Caco-2 (cell line): ENCODE measurements around the gene QPCT. TPM values are rescaled to one million over a fixed set of nuclear protein-coding genes. Genes with fewer than 3 reads are reported as not detected.
"Not testable (repeated sequence)": the region's sequence is repeated elsewhere in the genome, so short reads cannot be mapped to it uniquely, and the experiment has no call there.

Source experiments
- BruUV-seq: library from RNA; stranded (reverse); fragments of 400-500 nt; replicated peaks from 2 replicates; lab custom pipeline; 2021; lab: Mats Ljungman, UMichigan
- CTCF ChIA-PET: fragments of 300-600 bp; sonication (Branson Sonifier 250); formaldehyde crosslinking; loops from one replicate; lab custom pipeline; 2022; ENCODE audit warnings: antibody characterized with exemption; lab: Charles Lee
- POLR2A ChIA-PET: fragments of 300-600 bp; sonication (Branson Sonifier 250); formaldehyde crosslinking; loops from one replicate; lab custom pipeline; 2022; ENCODE audit warnings: antibody characterized with exemption; lab: Charles Lee
- DNase-seq, 2 experiments: peaks; one replicate each; pipeline versions ENCODE4 v3.0.0 to v3.0.0-alpha.2; 2020 to 2022
- H3K27me3 ChIP-seq: replicated peaks from 2 replicates; pipeline ENCODE4 v1.6.0; 2011; ENCODE audit warnings: low read length; ENCODE audit not compliant: control insufficient read depth, insufficient read depth
- H3K36me3 ChIP-seq: 2 replicates; pipeline ENCODE4 v1.5.1; 2011; ENCODE audit warnings: low read length; ENCODE audit not compliant: control insufficient read depth, insufficient read depth
- H3K4me1 ChIP-seq: fragments of 250-450 bp; sonication (Bioruptor Pico); 2 replicates; pipeline ENCODE4 v1.5.1; 2020; ENCODE audit warnings: mild to moderate bottlenecking
- H3K4me3 ChIP-seq: 2 replicates; pipeline ENCODE4 v1.5.1; 2011; ENCODE audit warnings: low read depth, mild to moderate bottlenecking, control low read depth, low read length
- H3K9me3 ChIP-seq: fragments of 250-450 bp; sonication (Bioruptor Pico); 2 replicates; pipeline ENCODE4 v1.5.1; 2020; ENCODE audit warnings: mild to moderate bottlenecking, moderate library complexity
- H3K27ac Mint-ChIP-seq: one replicate; pipeline ENCODE4 v1.8.0; 2022; ENCODE audit warnings: mixed read lengths; ENCODE audit not compliant: unreplicated experiment
- H3K27me3 Mint-ChIP-seq: one replicate; pipeline ENCODE4 v1.8.0; 2022; ENCODE audit warnings: mixed read lengths; ENCODE audit not compliant: insufficient read depth, unreplicated experiment
- H3K36me3 Mint-ChIP-seq: one replicate; pipeline ENCODE4 v1.8.0; 2022; ENCODE audit warnings: mild to moderate bottlenecking, mixed read lengths; ENCODE audit not compliant: insufficient read depth, unreplicated experiment
- H3K4me1 Mint-ChIP-seq: one replicate; pipeline ENCODE4 v1.8.0; 2022; ENCODE audit warnings: low read depth, mixed read lengths; ENCODE audit not compliant: unreplicated experiment
- H3K4me3 Mint-ChIP-seq: one replicate; pipeline ENCODE4 v1.8.0; 2022; ENCODE audit warnings: mild to moderate bottlenecking, moderate library complexity, mixed read lengths; ENCODE audit not compliant: unreplicated experiment
- H3K9me3 Mint-ChIP-seq: one replicate; pipeline ENCODE4 v1.8.0; 2022; ENCODE audit warnings: mixed read lengths; ENCODE audit not compliant: unreplicated experiment
- intact Hi-C: fragments of 100-400 bp; cut with micrococcal nuclease; formaldehyde crosslinking; loops from one replicate; pipeline ENCODE4 v1.10.0; 2022; ENCODE audit not compliant: unreplicated experiment
- total RNA-seq: library from RNA; stranded (reverse); gene quantifications from 2 replicates; pipeline ENCODE4 v1.2.3, GENCODE V29; 2022
- TF ChIP-seq, protein P1 (sequence below), 2 experiments: fragments of 200-600 bp in 1 of 2; IDR thresholded peaks; 1 replicate in 1 of 2; 2 replicates in 1 of 2; pipeline versions ENCODE4 v1.5.1 to v1.8.0; 2011 to 2022; ENCODE audit warnings: antibody characterized with exemption in 1 of 2, control low read depth in 1 of 2, inconsistent platforms in 1 of 2, low read depth in 1 of 2, low read length in 1 of 2, mild to moderate bottlenecking in 1 of 2, moderate library complexity in 1 of 2; ENCODE audit not compliant: insufficient read depth in 1 of 2, severe bottlenecking in 1 of 2, unreplicated experiment in 1 of 2

The QPCT gene
- total RNA-seq, 1 experiment from 2014 or later: 4.7 TPM

DNA sequence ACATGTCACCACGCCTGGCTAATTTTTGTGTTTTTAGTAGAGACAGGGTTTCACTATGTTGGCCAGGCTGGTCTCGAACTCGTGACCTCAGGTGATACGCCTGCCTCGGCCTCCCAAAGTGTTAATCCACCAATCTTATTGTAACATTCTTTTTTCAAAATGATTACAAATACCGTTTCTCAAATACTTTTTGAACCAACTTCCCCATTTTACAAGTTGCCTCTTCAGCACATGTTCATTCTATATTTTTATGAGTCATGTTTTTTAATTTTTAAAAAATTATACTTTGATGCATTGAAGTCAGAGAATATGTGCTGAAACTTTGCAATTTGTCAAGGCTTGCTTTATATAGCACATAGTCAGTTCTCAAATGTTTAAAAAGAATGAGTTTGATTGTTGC is 58.2 kb downstream of the QPCT start:
- Histone ChIP-seq H3K36me3 (no peaks in the 10 kb centered on the region), H3K4me1 (peaks cover 6% of the 10 kb centered on the region; the same call in 1 of the 2 replicates), H3K9me3 (no peaks in the 10 kb centered on the region), H3K4me3 (no peak overlapping the region), H3K27me3 (no peaks in the 10 kb centered on the region)
- DNase-seq: no peak
- intact Hi-C loops: no loop called here
- H3K4me1 Mint-ChIP-seq: no peaks in the 10 kb centered on the region
- H3K27ac Mint-ChIP-seq: no peak overlapping the region
- no peaks in the 10 kb centered on the region for H3K9me3 Mint-ChIP-seq
- TF ChIP-seq, protein P1, sequence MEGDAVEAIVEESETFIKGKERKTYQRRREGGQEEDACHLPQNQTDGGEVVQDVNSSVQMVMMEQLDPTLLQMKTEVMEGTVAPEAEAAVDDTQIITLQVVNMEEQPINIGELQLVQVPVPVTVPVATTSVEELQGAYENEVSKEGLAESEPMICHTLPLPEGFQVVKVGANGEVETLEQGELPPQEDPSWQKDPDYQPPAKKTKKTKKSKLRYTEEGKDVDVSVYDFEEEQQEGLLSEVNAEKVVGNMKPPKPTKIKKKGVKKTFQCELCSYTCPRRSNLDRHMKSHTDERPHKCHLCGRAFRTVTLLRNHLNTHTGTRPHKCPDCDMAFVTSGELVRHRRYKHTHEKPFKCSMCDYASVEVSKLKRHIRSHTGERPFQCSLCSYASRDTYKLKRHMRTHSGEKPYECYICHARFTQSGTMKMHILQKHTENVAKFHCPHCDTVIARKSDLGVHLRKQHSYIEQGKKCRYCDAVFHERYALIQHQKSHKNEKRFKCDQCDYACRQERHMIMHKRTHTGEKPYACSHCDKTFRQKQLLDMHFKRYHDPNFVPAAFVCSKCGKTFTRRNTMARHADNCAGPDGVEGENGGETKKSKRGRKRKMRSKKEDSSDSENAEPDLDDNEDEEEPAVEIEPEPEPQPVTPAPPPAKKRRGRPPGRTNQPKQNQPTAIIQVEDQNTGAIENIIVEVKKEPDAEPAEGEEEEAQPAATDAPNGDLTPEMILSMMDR (IDR thresholded peaks at IDR 0.05; ENCODE audit: insufficient read depth in 1 of 2, low read depth in 1 of 2, low read length in 1 of 2, severe bottlenecking in 1 of 2, unreplicated experiment in 1 of 2): no peak
- ChIA-PET POLR2A (no interaction called here), CTCF (no interaction called here)
- no peaks in the 10 kb centered on the region for H3K36me3 Mint-ChIP-seq
- no peak overlapping the region for H3K4me3 Mint-ChIP-seq
- no peaks in the 10 kb centered on the region for H3K27me3 Mint-ChIP-seq
- no TSS peak for BruUV-seq

DNA sequence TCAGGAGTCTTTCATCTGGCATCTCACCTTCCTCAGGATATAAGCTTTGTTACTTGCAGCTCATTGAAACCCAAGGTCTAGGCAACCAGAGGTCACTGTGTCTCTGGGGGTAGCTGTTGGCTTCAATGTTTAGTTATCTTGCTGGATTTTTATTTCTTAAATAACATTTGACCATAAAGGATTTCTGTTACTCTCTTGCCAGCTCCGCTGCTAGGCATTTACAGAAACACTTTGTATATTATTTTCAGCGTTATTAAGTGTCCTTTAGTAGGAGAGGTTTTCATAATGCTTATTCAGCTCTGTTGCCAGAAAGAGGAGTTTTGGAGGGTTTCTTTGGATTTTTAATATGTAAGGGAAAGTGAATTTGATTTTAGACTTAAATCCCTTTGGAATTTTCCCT is 61.4 kb downstream of the QPCT start:
- no TSS peak for BruUV-seq
- no peak for DNase-seq
- H3K4me3 Mint-ChIP-seq: no peak overlapping the region
- TF ChIP-seq, protein P1 (IDR thresholded peaks at IDR 0.05; ENCODE audit: insufficient read depth in 1 of 2, low read depth in 1 of 2, low read length in 1 of 2, severe bottlenecking in 1 of 2, unreplicated experiment in 1 of 2): no peak
- no peaks in the 10 kb centered on the region for H3K36me3 Mint-ChIP-seq
- intact Hi-C loops: no loop called here
- Histone ChIP-seq H3K9me3 (no peaks in the 10 kb centered on the region), H3K4me3 (no peak overlapping the region), H3K36me3 (no peaks in the 10 kb centered on the region), H3K27me3 (no peaks in the 10 kb centered on the region), H3K4me1 (peaks cover 6% of the 10 kb centered on the region; the same call in 1 of the 2 replicates)
- no peaks in the 10 kb centered on the region for H3K4me1 Mint-ChIP-seq
- no peaks in the 10 kb centered on the region for H3K27me3 Mint-ChIP-seq
- H3K9me3 Mint-ChIP-seq: no peaks in the 10 kb centered on the region
- ChIA-PET POLR2A (no interaction called here), CTCF (interaction anchor here (1.0 to 1.5 kb wide), 2 partner anchors 9 to 472 kb away, joined by 3 to 6 read pairs; no protein-coding TSS in a partner anchor)
- no peak overlapping the region for H3K27ac Mint-ChIP-seq

DNA sequence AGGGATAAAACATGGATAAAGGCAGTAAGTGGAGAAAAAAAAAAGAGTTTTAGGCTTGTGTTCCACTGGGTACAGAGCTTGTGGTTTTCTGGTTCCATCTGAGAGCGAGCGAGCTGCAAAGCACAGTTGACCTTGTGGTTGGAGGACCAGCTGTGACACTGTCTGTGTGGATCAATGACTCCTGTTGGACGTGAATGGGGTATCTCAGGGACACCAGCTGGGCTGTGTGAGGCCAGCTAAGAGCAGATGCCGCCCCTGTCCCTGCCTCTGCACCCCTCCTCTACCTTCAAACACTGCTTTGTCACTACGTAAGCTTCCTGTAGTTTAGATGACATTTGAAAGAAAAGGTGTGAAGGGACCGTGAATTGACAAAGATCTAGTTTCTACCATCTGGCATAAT is 67.8 kb downstream of the QPCT start:
- H3K36me3 Mint-ChIP-seq: no peaks in the 10 kb centered on the region
- no peaks in the 10 kb centered on the region for H3K27me3 Mint-ChIP-seq
- no TSS peak for BruUV-seq
- POLR2A ChIA-PET: interaction anchor here (0.6 kb wide), 2 partner anchors 465 to 481 kb away, joined by 3 to 4 read pairs; no protein-coding TSS in a partner anchor
- H3K9me3 Mint-ChIP-seq: no peaks in the 10 kb centered on the region
- H3K4me3 Mint-ChIP-seq: no peak overlapping the region
- TF ChIP-seq, protein P1 (IDR thresholded peaks at IDR 0.05; ENCODE audit: insufficient read depth in 1 of 2, low read depth in 1 of 2, low read length in 1 of 2, severe bottlenecking in 1 of 2, unreplicated experiment in 1 of 2): no peak
- no peak overlapping the region for H3K27ac Mint-ChIP-seq
- Histone ChIP-seq H3K4me3 (no peak overlapping the region), H3K27me3 (no peaks in the 10 kb centered on the region), H3K36me3 (no peaks in the 10 kb centered on the region), H3K4me1 (peaks cover 9% of the 10 kb centered on the region; the same call in 1 of the 2 replicates), H3K9me3 (no peaks in the 10 kb centered on the region)
- intact Hi-C loops: no loop called here
- H3K4me1 Mint-ChIP-seq: peaks cover 17% of the 10 kb centered on the region
- CTCF ChIA-PET: interaction anchor here (1.2 to 1.9 kb wide), 3 partner anchors 16 to 465 kb away, joined by 4 to 7 read pairs (median 4); no protein-coding TSS in a partner anchor
- no peak for DNase-seq

DNA sequence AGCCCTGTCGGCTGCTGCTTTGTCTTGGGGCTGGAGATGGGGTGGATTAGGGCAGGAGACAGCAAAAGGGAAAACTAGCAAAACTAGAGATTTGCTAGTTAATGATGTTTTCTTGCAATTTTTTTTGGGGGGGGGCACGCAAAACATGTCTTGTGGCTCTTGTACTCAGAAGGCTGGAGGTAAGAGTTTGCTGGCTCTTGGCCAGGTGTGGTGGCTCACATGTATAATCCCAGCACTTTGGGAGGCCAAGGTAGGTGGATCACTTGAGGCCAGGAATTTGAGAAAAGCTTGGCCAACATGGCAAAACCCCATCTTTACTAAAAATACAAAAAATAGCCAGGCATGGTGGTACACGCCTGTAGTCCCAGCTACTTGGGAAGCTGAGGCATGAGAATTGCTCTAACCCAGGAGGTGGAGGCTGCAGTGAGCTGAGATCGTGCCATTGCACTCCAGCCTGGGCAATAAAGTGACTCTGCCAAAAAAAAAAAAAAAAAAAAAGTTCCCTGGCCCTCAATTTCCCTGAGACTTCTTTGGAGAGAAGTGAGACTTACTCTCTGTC is 69.6 kb downstream of the QPCT start:
- H3K9me3 Mint-ChIP-seq, H3K4me3 Mint-ChIP-seq, H3K4me1 ChIP-seq, H3K9me3 ChIP-seq, H3K27ac Mint-ChIP-seq, H3K27me3 ChIP-seq, DNase-seq, H3K27me3 Mint-ChIP-seq, H3K36me3 ChIP-seq, H3K36me3 Mint-ChIP-seq, BruUV-seq, H3K4me3 ChIP-seq: not testable (repeated sequence)
- ChIA-PET POLR2A (interaction anchor here (0.6 kb wide), 1 partner anchor 445 kb away, joined by 11 read pairs; no protein-coding TSS in a partner anchor), CTCF (interaction anchor here (0.6 to 5.5 kb wide), 21 partner anchors 9 to 1568 kb away, joined by 3 to 140 read pairs (median 6); no protein-coding TSS in a partner anchor)
- intact Hi-C loops: loop anchor here (1.0 to 2.0 kb wide), 7 partner anchors 126 to 463 kb away; no protein-coding TSS in a partner anchor
- H3K4me1 Mint-ChIP-seq: peaks cover 17% of the 10 kb centered on the region
